Measurements from ENCODE around the gene GAL. TPM values are rescaled to one million over a fixed set of nuclear protein-coding genes. Genes with fewer than 3 reads are reported as not detected.

GAL gene
- total RNA-seq, 1 experiment from 2014 or later, result 65.2 TPM

DNA sequence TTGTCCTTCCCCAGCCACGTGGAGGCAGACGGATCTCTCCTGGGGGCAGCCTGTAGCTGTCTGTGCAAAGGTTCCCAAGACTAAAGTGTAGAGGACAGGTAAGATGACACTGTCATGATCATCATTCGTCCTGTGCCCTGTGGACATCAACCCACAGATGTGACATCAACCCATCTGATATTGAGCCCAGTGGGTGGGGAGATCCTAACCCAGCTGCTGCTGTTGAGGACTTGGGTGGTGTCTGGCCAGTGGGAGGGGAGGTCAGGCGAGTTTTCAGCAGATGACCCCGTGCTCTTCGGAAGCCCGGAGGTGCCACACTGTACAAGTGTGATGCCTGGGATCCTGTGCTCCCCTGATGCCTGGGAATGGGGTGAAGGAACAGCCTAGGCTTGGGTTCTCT, 1.2 kb upstream of the GAL start:
- Histone ChIP-seq H3T11ph (ENCODE audit: low read length) (no peak overlapping the region), H3K79me2 (ENCODE audit: insufficient read depth, low read length) (no peaks in the 10 kb centered on the region), H2BK20ac (ENCODE audit: low read depth, low read length, poor library complexity, severe bottlenecking) (no peak overlapping the region), H3K27ac (ENCODE audit: insufficient read length, low read depth, low read length) (no peak overlapping the region), H4K8ac (replicated peaks; ENCODE audit: insufficient read length, low read depth, low read length) (no peak overlapping the region), H3K4ac (ENCODE audit: low read depth, low read length) (no peak overlapping the region), H2BK5ac (ENCODE audit: insufficient read length, low read length) (no peak overlapping the region), H3K9ac (ENCODE audit: extremely low read depth, insufficient read length, low read length) (no peak overlapping the region), H3K56ac (ENCODE audit: insufficient read length, low read depth, low read length) (no peak overlapping the region), H4K5ac (ENCODE audit: insufficient read length, low read depth, low read length) (no peak overlapping the region), H2BK120ac (ENCODE audit: low read depth, low read length, poor library complexity, severe bottlenecking) (no peak overlapping the region), H3K4me1 (ENCODE audit: insufficient read depth, low read length) (no peaks in the 10 kb centered on the region), H2AFZ (ENCODE audit: low read length) (no peak overlapping the region), H3K18ac (ENCODE audit: insufficient read length, low read depth, low read length) (no peak overlapping the region), H3K23ac (ENCODE audit: insufficient read length, low read depth, low read length) (no peak overlapping the region), H2BK15ac (ENCODE audit: low read depth, low read length) (no peak overlapping the region), H4K20me1 (ENCODE audit: control insufficient read depth, insufficient read depth, insufficient read length) (no peaks in the 10 kb centered on the region), H3K23me2 (ENCODE audit: insufficient read length, low read depth, low read length, poor library complexity, severe bottlenecking) (peaks cover 6% of the 10 kb centered on the region), H2BK12ac (ENCODE audit: insufficient read length, low read depth, low read length) (no peak overlapping the region), H3K4me2 (ENCODE audit: insufficient read depth, insufficient read length, low read length) (no peak overlapping the region), H3K9me3 (ENCODE audit: control insufficient read depth, low read depth, low read length) (no peaks in the 10 kb centered on the region), H2AK5ac (ENCODE audit: insufficient read length, low read length) (no peak overlapping the region), H3K79me1 (ENCODE audit: insufficient read depth, low read depth, low read length, poor library complexity, severe bottlenecking) (no peaks in the 10 kb centered on the region), H3K14ac (ENCODE audit: insufficient read depth, low read length) (no peak overlapping the region), H3K27me3 (ENCODE audit: insufficient read depth, low read length) (peaks cover 18% of the 10 kb centered on the region; the same call in 1 of the 2 replicates), H4K91ac (ENCODE audit: insufficient read length, low read depth, low read length) (no peak overlapping the region)
- no peak for DNase-seq
- TF ChIP-seq, protein P1, sequence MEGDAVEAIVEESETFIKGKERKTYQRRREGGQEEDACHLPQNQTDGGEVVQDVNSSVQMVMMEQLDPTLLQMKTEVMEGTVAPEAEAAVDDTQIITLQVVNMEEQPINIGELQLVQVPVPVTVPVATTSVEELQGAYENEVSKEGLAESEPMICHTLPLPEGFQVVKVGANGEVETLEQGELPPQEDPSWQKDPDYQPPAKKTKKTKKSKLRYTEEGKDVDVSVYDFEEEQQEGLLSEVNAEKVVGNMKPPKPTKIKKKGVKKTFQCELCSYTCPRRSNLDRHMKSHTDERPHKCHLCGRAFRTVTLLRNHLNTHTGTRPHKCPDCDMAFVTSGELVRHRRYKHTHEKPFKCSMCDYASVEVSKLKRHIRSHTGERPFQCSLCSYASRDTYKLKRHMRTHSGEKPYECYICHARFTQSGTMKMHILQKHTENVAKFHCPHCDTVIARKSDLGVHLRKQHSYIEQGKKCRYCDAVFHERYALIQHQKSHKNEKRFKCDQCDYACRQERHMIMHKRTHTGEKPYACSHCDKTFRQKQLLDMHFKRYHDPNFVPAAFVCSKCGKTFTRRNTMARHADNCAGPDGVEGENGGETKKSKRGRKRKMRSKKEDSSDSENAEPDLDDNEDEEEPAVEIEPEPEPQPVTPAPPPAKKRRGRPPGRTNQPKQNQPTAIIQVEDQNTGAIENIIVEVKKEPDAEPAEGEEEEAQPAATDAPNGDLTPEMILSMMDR (conservative IDR thresholded peaks at IDR 0.05), result no peak
- Mint-ChIP-seq H3K27ac (peak overlapping the region in 1 of 3 experiments; percentile 79; a peak in 1 of 7 replicates), H3K27me3 (ENCODE audit: low read depth) (peaks cover 48% of the 10 kb centered on the region), H3K9me3 (no peaks in the 10 kb centered on the region), H3K4me1 (peaks cover 17 to 18% of the 10 kb centered on the region in 2 experiments), H3K36me3 (ENCODE audit: insufficient read depth in 1 of 3, low read depth in 3 of 3) (peaks cover 0 to 25% (median 19%) of the 10 kb centered on the region in 3 experiments; a peak in 6 of 7 replicates), H3K4me3 (no peak overlapping the region)
- WGBS (ENCODE audit: extremely low coverage, insufficient read length, low lambda C conversion rate), result no CpG with 5 or more reads among the region's 7 CpGs
